Endodermal cell (in vitro differentiated cells): ENCODE data around the gene DNASE1L3. TPM values are rescaled to one million over a fixed set of nuclear protein-coding genes. Genes with fewer than 3 reads are reported as not detected.

Experiments
- DNase-seq: peaks from one replicate; pipeline ENCODE4 v3.0.0-alpha.2; 2017
- H3K27ac ChIP-seq: 2 replicates; pipeline ENCODE4 v1.5.1; 2013; ENCODE audit warnings: mild to moderate bottlenecking, low read depth, low read length, moderate library complexity
- H3K27me3 ChIP-seq: 2 replicates; pipeline ENCODE4 v1.6.1; 2013; ENCODE audit warnings: mild to moderate bottlenecking, low read length, moderate library complexity; ENCODE audit not compliant: insufficient read depth, control insufficient read depth, poor library complexity, severe bottlenecking
- H3K36me3 ChIP-seq: 2 replicates; pipeline ENCODE4 v1.7.0; 2013; ENCODE audit warnings: mild to moderate bottlenecking, low read length, moderate library complexity; ENCODE audit not compliant: control insufficient read depth, insufficient read depth
- H3K4me1 ChIP-seq: one replicate; pipeline ENCODE4 v1.7.0; 2013; ENCODE audit warnings: low read length; ENCODE audit not compliant: control insufficient read depth, insufficient read depth
- H3K4me3 ChIP-seq: 2 replicates; pipeline ENCODE4 v1.5.1; 2013; ENCODE audit warnings: mild to moderate bottlenecking, low read length, moderate library complexity
- H3K9ac ChIP-seq: 2 replicates; pipeline ENCODE4 v1.6.1; 2013; ENCODE audit warnings: mild to moderate bottlenecking, low read length, moderate library complexity; ENCODE audit not compliant: poor library complexity, severe bottlenecking; ENCODE audit errors: extremely low read depth
- H3K9me3 ChIP-seq: 2 replicates; pipeline ENCODE4 v1.6.1; 2013; ENCODE audit warnings: mild to moderate bottlenecking, low read length, moderate library complexity; ENCODE audit not compliant: control insufficient read depth
- H3K27ac Mint-ChIP-seq: 2 replicates; pipeline ENCODE4 v1.8.0; 2020; ENCODE audit warnings: mixed read lengths
- H3K27me3 Mint-ChIP-seq: 2 replicates; pipeline ENCODE4 v1.8.0; 2021; ENCODE audit warnings: mild to moderate bottlenecking, mixed read lengths; ENCODE audit not compliant: insufficient read depth
- H3K36me3 Mint-ChIP-seq: 2 replicates; pipeline ENCODE4 v1.8.0; 2020; ENCODE audit warnings: low read depth, mixed read lengths
- H3K4me1 Mint-ChIP-seq: 2 replicates; pipeline ENCODE4 v1.8.0; 2020; ENCODE audit warnings: mixed read lengths
- H3K4me3 Mint-ChIP-seq: 2 replicates; pipeline ENCODE4 v1.8.0; 2020; ENCODE audit warnings: mild to moderate bottlenecking, moderate library complexity, mixed read lengths
- H3K9me3 Mint-ChIP-seq: 2 replicates; pipeline ENCODE4 v1.8.0; 2020; ENCODE audit warnings: mild to moderate bottlenecking, mixed read lengths
- CTCF ChIP-seq: fragments of 200-600 bp; sonication (generic); conservative IDR thresholded peaks from 2 replicates; pipeline ENCODE4 v1.5.0; 2021; ENCODE audit warnings: antibody characterized with exemption, mild to moderate bottlenecking
- WGBS, 2 experiments: methylation state at CpG; one replicate each; pipeline versions ENCODE4 v1.1.5 to v1.1.7; 2013; ENCODE audit warnings: missing lambda C conversion rate in 2 of 2, mixed read lengths in 1 of 2; ENCODE audit not compliant: insufficient coverage in 1 of 2, insufficient read length in 1 of 2; 5-methylcytosine and 5-hydroxymethylcytosine counted together
- total RNA-seq, 2 donors: library from RNA; stranded (reverse); fragmentation: NEBNext Ultra II Directional in 1 of 2; extraction: Animal tissue kit (Norgen Biotek cat#: 25700) in 1 of 2; gene quantifications; 2 replicates in 1 of 2; 3 replicates in 1 of 2; pipeline ENCODE4 v1.2.1, GENCODE V29; 2021

Gene DNASE1L3
- total RNA-seq, 2 donors from 2014 or later = not detected

DNA sequence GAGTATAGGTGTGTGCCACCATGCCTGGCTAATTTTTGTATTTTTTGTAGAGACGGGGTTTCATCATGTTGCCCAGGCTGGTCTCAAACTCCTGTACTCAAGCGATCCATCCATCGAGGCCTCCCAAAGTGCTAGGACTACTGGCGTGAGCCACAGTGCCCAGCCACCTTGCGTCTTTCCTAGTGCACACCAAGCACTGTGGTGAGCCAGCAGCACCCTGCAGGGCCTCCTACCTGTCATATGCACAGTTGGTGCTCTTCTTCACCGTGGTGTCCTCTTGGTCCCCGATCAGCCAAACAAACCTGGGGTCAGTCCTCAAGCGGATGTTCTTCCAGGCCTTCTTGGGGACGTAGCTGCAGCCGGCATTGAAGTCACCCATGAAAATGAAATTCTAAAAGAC lies 13.2 kb downstream of the DNASE1L3 start:
- Mint-ChIP-seq H3K27ac (no peak overlapping the region), H3K36me3 (no peaks in the 10 kb centered on the region), H3K9me3 (no peaks in the 10 kb centered on the region), H3K4me3 (no peak overlapping the region), H3K27me3 (no peaks in the 10 kb centered on the region), H3K4me1 (no peaks in the 10 kb centered on the region)
- Histone ChIP-seq H3K4me1 (no peaks in the 10 kb centered on the region), H3K27me3 (no peaks in the 10 kb centered on the region), H3K9ac (no peak overlapping the region), H3K9me3 (no peaks in the 10 kb centered on the region), H3K4me3 (no peak overlapping the region), H3K27ac (no peak overlapping the region), H3K36me3 (no peaks in the 10 kb centered on the region)
- TF ChIP-seq CTCF = no peak
- no peak for DNase-seq
- WGBS, 2 experiments = 93 to 94% methylated on average over 10 of the region's 10 CpGs

GRCh38 chr3:58193682-58194407 lies 16.9 kb downstream of the DNASE1L3 start:
- Mint-ChIP-seq H3K27me3 (no peaks in the 10 kb centered on the region), H3K9me3 (no peaks in the 10 kb centered on the region), H3K36me3 (no peaks in the 10 kb centered on the region), H3K4me1 (peaks cover 4% of the 10 kb centered on the region), H3K4me3 (no peak overlapping the region), H3K27ac (no peak overlapping the region)
- TF ChIP-seq CTCF = no peak
- H3K27ac ChIP-seq = no peak overlapping the region
- H3K4me3 ChIP-seq = no peak overlapping the region
- no peaks in the 10 kb centered on the region for H3K36me3 ChIP-seq
- no peaks in the 10 kb centered on the region for H3K27me3 ChIP-seq
- H3K9ac ChIP-seq = no peak overlapping the region
- WGBS, 2 experiments = 93 to 96% methylated on average over 10 to 11 of the region's 12 CpGs
- H3K4me1 ChIP-seq = no peaks in the 10 kb centered on the region
- no peak for DNase-seq
- H3K9me3 ChIP-seq = no peaks in the 10 kb centered on the region

DNA sequence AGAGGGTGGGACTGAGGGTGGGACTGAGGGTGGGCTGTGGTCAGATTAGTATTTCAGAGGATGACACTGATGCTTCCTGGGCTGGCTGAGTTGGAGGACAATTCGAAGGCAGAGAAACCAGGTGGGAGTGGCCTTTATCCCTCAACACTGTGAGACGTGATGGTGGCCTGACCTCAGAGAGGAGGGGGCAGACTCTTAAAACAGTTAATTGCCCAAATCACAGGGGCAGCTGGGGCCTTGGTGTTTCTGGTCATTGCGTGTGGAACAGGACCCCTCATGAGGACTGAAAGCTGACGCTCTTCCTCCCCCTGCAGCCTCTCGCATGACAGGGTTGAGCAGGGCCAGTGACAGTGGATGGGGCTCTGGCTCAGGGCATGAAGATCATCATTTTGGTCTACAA lies 18.7 kb downstream of the DNASE1L3 start:
- no peaks in the 10 kb centered on the region for H3K36me3 Mint-ChIP-seq
- Histone ChIP-seq H3K27ac (no peak overlapping the region), H3K27me3 (no peaks in the 10 kb centered on the region), H3K9me3 (no peaks in the 10 kb centered on the region), H3K36me3 (no peaks in the 10 kb centered on the region), H3K9ac (no peak overlapping the region), H3K4me3 (no peak overlapping the region), H3K4me1 (no peaks in the 10 kb centered on the region)
- DNase-seq = no peak
- no peak for TF ChIP-seq CTCF
- WGBS, 2 experiments = 87 to 92% methylated on average over 5 of the region's 5 CpGs
- H3K27me3 Mint-ChIP-seq = no peaks in the 10 kb centered on the region
- H3K9me3 Mint-ChIP-seq = no peaks in the 10 kb centered on the region
- H3K4me1 Mint-ChIP-seq = peaks cover 6% of the 10 kb centered on the region
- no peak overlapping the region for H3K4me3 Mint-ChIP-seq
- H3K27ac Mint-ChIP-seq = no peak overlapping the region
